ENCODE results near the gene MEGF11. TPM values are rescaled to one million over a fixed set of nuclear protein-coding genes. Genes with fewer than 3 reads are reported as not detected.

The MEGF11 gene
- total RNA-seq, 1 experiment from 2014 or later, result 2.3 TPM

GRCh38 chr15:65918357-65918920 lies 335.1 kb downstream of the MEGF11 start:
- POLR2A ChIA-PET, result no interaction called here

More at GRCh38 chr15:65918357-65918920, 335.1 kb downstream of the MEGF11 start:
- ChIA-PET RAD21 (ENCODE audit: low non-redundant PET in 1 of 2, low total read pairs in 2 of 2, uncharacterized antibody in 2 of 2, unreplicated experiment in 2 of 2) (no interaction called here), CTCF (no interaction called here)
- DNase-seq (ENCODE audit: low read depth, low spot score), result no peak
- Histone ChIP-seq H3K9me3 (ENCODE audit: control insufficient read depth in 1 of 2, insufficient read depth in 1 of 2, low read depth in 1 of 2, low read length in 2 of 2) (no peaks in the 10 kb centered on the region), H3K9ac (ENCODE audit: low read length) (no peak overlapping the region), H3K4me1 (ENCODE audit: control insufficient read depth in 1 of 2, insufficient read depth in 2 of 2, low read length in 2 of 2) (no peaks in the 10 kb centered on the region), H3K9me2 (ENCODE audit: insufficient read depth) (no peaks in the 10 kb centered on the region), H3K36me3 (ENCODE audit: control insufficient read depth in 1 of 2, insufficient read depth in 2 of 2, low read length in 2 of 2) (no peaks in the 10 kb centered on the region), H3K27ac (ENCODE audit: low read depth, low read length) (no peak overlapping the region), H2AFZ (ENCODE audit: low read depth, low read length, poor library complexity, severe bottlenecking) (no peak overlapping the region), H3K4me3 (replicated peaks in 1 of 2; ENCODE audit: low read depth in 1 of 2, low read length in 2 of 2) (no peak overlapping the region), H3K79me2 (ENCODE audit: insufficient read depth, low read length) (no peaks in the 10 kb centered on the region), H3K4me2 (ENCODE audit: low read length) (no peak overlapping the region), H3K27me3 (ENCODE audit: insufficient read depth, low read length) (no peaks in the 10 kb centered on the region), H4K20me1 (ENCODE audit: insufficient read depth) (no peaks in the 10 kb centered on the region)
- BruUV-seq (replicated peaks), result no TSS peak
- intact Hi-C loops (cut with micrococcal nuclease), result loop anchor here (5.0 kb wide), 1 partner anchor 369 kb away; no protein-coding TSS in a partner anchor
- TF ChIP-seq YY1 (IDR thresholded peaks at IDR 0.05; ENCODE audit: extremely low read depth, insufficient replicate concordance, low read depth, low read length) (no peak), POLR2AphosphoS5 (IDR thresholded peaks at IDR 0.05; ENCODE audit: low read depth, low read length) (no peak), ZFX (IDR thresholded peaks at IDR 0.05) (no peak), CBX3 (IDR thresholded peaks at IDR 0.05; ENCODE audit: low read depth) (no peak), RAD21 (IDR thresholded peaks at IDR 0.05; ENCODE audit: low read depth) (no peak), TCF7L2 (IDR thresholded peaks at IDR 0.05; ENCODE audit: borderline replicate concordance, extremely low read depth, insufficient read depth, insufficient read length) (no peak), ELF1 (IDR thresholded peaks at IDR 0.05; ENCODE audit: borderline replicate concordance, low read depth) (no peak), CTCF (IDR thresholded peaks at IDR 0.05 in 2 of 3, conservative IDR thresholded peaks at IDR 0.05 in 1 of 3; ENCODE audit: borderline replicate concordance in 1 of 3, insufficient read depth in 1 of 3, low read depth in 2 of 3, low read length in 2 of 3) (no peak), SP1 (IDR thresholded peaks at IDR 0.05; ENCODE audit: low read depth) (no peak), EGR1 (IDR thresholded peaks at IDR 0.05; ENCODE audit: low read depth) (no peak)
- TF ChIP-seq, protein P1, sequence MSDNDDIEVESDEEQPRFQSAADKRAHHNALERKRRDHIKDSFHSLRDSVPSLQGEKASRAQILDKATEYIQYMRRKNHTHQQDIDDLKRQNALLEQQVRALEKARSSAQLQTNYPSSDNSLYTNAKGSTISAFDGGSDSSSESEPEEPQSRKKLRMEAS (IDR thresholded peaks at IDR 0.05), result no peak
- ATAC-seq, result no peak
